22Rv1 (cell line): ENCODE data around the gene COMMD9.

Experiments
- CTCF ChIP-seq: fragments of 450-650 bp; IDR thresholded peaks from 2 replicates; pipeline ENCODE4 v1.5.1; 2017; ENCODE audit warnings: mild to moderate bottlenecking
- ZFX ChIP-seq: fragments of 450-650 bp; IDR thresholded peaks from 2 replicates; pipeline ENCODE4 v1.6.1; 2017; ENCODE audit warnings: antibody characterized with exemption, borderline replicate concordance

GRCh38 chr11:36265793-36266628, 23.2 kb downstream of the COMMD9 start:
- TF ChIP-seq CTCF (peak; percentile 84), ZFX (no peak)
